SK-N-SH treated with all-trans-retinoic acid at 6 μM for 48 hours (cell line): ENCODE measurements around the gene B3GALT6.

Experiments
- ATAC-seq: fragments of 200-7000 bp; cut with Tn5 transposase; 3 replicates; pipeline ENCODE4 v1.9.1; 2020; ENCODE audit warnings: mild to moderate bottlenecking, moderate library complexity
- ARNTL ChIP-seq: fragments of 450-650 bp; formaldehyde crosslinking; IDR thresholded peaks from 2 replicates; pipeline ENCODE4 v1.5.0; 2020; ENCODE audit warnings: low read depth, mild to moderate bottlenecking, moderate library complexity, borderline replicate concordance
- BACH2 ChIP-seq: fragments of 250-450 bp; sonication (Bioruptor Pico); IDR thresholded peaks from 2 replicates; pipeline ENCODE4 v1.9.0; 2021; ENCODE audit warnings: mild to moderate bottlenecking, borderline replicate concordance
- CREB5 ChIP-seq: fragments of 250-450 bp; sonication (Bioruptor Pico); IDR thresholded peaks from 2 replicates; pipeline ENCODE4 v1.5.1; 2020; ENCODE audit warnings: low read depth, mild to moderate bottlenecking, moderate library complexity
- CSDC2 ChIP-seq: fragments of 250-450 bp; sonication (Bioruptor Pico); IDR thresholded peaks from 2 replicates; pipeline ENCODE4 v1.5.0; 2020; ENCODE audit warnings: mild to moderate bottlenecking, moderate library complexity
- CSRNP3 ChIP-seq: fragments of 250-450 bp; sonication (Bioruptor Pico); IDR thresholded peaks from 2 replicates; pipeline ENCODE4 v1.5.1; 2021; ENCODE audit warnings: mild to moderate bottlenecking, moderate library complexity
- ESRRG ChIP-seq: fragments of 250-450 bp; sonication (Bioruptor Pico); IDR thresholded peaks from 2 replicates; pipeline ENCODE4 v1.6.1; 2021; ENCODE audit warnings: mild to moderate bottlenecking
- OSR1 ChIP-seq: fragments of 250-450 bp; sonication (Bioruptor Pico); IDR thresholded peaks from 2 replicates; pipeline ENCODE4 v1.8.0; 2022; ENCODE audit warnings: moderate library complexity, mild to moderate bottlenecking, inconsistent platforms
- PATZ1 ChIP-seq: fragments of 250-450 bp; sonication (Bioruptor Pico); IDR thresholded peaks from 2 replicates; pipeline ENCODE4 v1.8.0; 2020; ENCODE audit warnings: mild to moderate bottlenecking, moderate library complexity, borderline replicate concordance
- POU6F1 ChIP-seq: fragments of 250-450 bp; sonication (Bioruptor Pico); IDR thresholded peaks from 2 replicates; pipeline ENCODE4 v1.8.0; 2021; ENCODE audit warnings: low read depth, mild to moderate bottlenecking, moderate library complexity, borderline replicate concordance
- PPARA ChIP-seq: fragments of 250-450 bp; sonication (Bioruptor Pico); IDR thresholded peaks from 2 replicates; pipeline ENCODE4 v1.5.0; 2020; ENCODE audit warnings: mild to moderate bottlenecking, borderline replicate concordance
- SNAI2 ChIP-seq: fragments of 250-450 bp; sonication (Bioruptor Pico); IDR thresholded peaks from 2 replicates; pipeline ENCODE4 v1.5.0; 2020; ENCODE audit warnings: mild to moderate bottlenecking, moderate library complexity
- TSHZ2 ChIP-seq: fragments of 250-450 bp; sonication (Bioruptor Pico); IDR thresholded peaks from 2 replicates; pipeline ENCODE4 v1.5.0; 2020; ENCODE audit warnings: mild to moderate bottlenecking, moderate library complexity
- ZC3H10 ChIP-seq: fragments of 250-450 bp; sonication (Bioruptor Pico); IDR thresholded peaks from 2 replicates; pipeline ENCODE4 v1.5.1; 2021; ENCODE audit warnings: mild to moderate bottlenecking, moderate library complexity
- ZFP3 ChIP-seq: fragments of 250-450 bp; sonication (Bioruptor Pico); IDR thresholded peaks from 2 replicates; pipeline ENCODE4 v1.5.0; 2020; ENCODE audit warnings: mild to moderate bottlenecking, moderate library complexity
- ZFP30 ChIP-seq: fragments of 450-650 bp; formaldehyde crosslinking; IDR thresholded peaks from 2 replicates; pipeline ENCODE4 v1.5.0; 2022; ENCODE audit warnings: mild to moderate bottlenecking, moderate library complexity
- ZNF565 ChIP-seq: fragments of 450-650 bp; formaldehyde crosslinking; conservative IDR thresholded peaks from 2 replicates; pipeline ENCODE4 v1.5.0; 2020; ENCODE audit warnings: low read depth, mild to moderate bottlenecking, moderate library complexity
- ZNF70 ChIP-seq: fragments of 450-650 bp; formaldehyde crosslinking; IDR thresholded peaks from 2 replicates; pipeline ENCODE4 v1.5.0; 2020; ENCODE audit warnings: mild to moderate bottlenecking, moderate library complexity
- ZNF8 ChIP-seq: fragments of 450-650 bp; formaldehyde crosslinking; IDR thresholded peaks from 2 replicates; pipeline ENCODE4 v1.5.0; 2020; ENCODE audit warnings: mild to moderate bottlenecking, moderate library complexity

B3GALT6 gene

GRCh38 chr1:1185101-1185765 lies 46.8 kb upstream of the B3GALT6 start (continued):
- TF ChIP-seq PATZ1 (CRISPR knock-in tag) (no peak), OSR1 (CRISPR knock-in tag) (no peak)

GRCh38 chr1:1187938-1188337 lies 44.1 kb upstream of the B3GALT6 start:
- no peak for ATAC-seq
- TF ChIP-seq ZNF70 (CRISPR knock-in tag) = no peak
- TF ChIP-seq PPARA (CRISPR knock-in tag) = no peak
- no peak for TF ChIP-seq POU6F1 (CRISPR knock-in tag)
- TF ChIP-seq CSRNP3 (CRISPR knock-in tag) = no peak
- no peak for TF ChIP-seq ARNTL (CRISPR knock-in tag)
- TF ChIP-seq SNAI2 (CRISPR knock-in tag) = no peak
- no peak for TF ChIP-seq CREB5 (CRISPR knock-in tag)
- TF ChIP-seq ESRRG (CRISPR knock-in tag) = no peak
- no peak for TF ChIP-seq ZFP30 (CRISPR knock-in tag)
- no peak for TF ChIP-seq PATZ1 (CRISPR knock-in tag)
- TF ChIP-seq ZFP3 (CRISPR knock-in tag) = no peak
- TF ChIP-seq BACH2 (CRISPR knock-in tag) = no peak
- no peak for TF ChIP-seq ZNF8
- TF ChIP-seq TSHZ2 (CRISPR knock-in tag) = no peak
- TF ChIP-seq ZNF565 (CRISPR knock-in tag) = no peak
- TF ChIP-seq ZC3H10 = no peak

- no peak for ATAC-seq
- no peak for TF ChIP-seq CSRNP3 (CRISPR knock-in tag)
- TF ChIP-seq ZNF70 (CRISPR knock-in tag) = no peak
- no peak for TF ChIP-seq PATZ1 (CRISPR knock-in tag)
- TF ChIP-seq CSDC2 (CRISPR knock-in tag) = no peak
- no peak for TF ChIP-seq BACH2 (CRISPR knock-in tag)
- no peak for TF ChIP-seq TSHZ2 (CRISPR knock-in tag)
- no peak for TF ChIP-seq ZFP3 (CRISPR knock-in tag)
- TF ChIP-seq ZFP30 (CRISPR knock-in tag) = no peak
- TF ChIP-seq OSR1 (CRISPR knock-in tag) = no peak
These were observed 42.9 kb upstream of the B3GALT6 start for GRCh38 chr1:1189111-1189510.
